GM10248 (cell line): Measurements from ENCODE around the gene STKLD1.
A peak's percentile ranks its signal among the peaks of the same experiment; 100 is the strongest.

Source experiments
- CTCF ChIA-PET: fragments of 300-600 bp; sonication (Branson Sonifier 250); formaldehyde crosslinking; extraction: SDS; loops from one replicate; lab custom pipeline; 2021; ENCODE audit warnings: antibody characterized with exemption; lab: Yijun Ruan, JAX
- POLR2A ChIA-PET: fragments of 350-650 bp; sonication (Branson Sonifier 250); formaldehyde crosslinking; extraction: SDS; loops from one replicate; lab custom pipeline; 2020; ENCODE audit warnings: antibody characterized with exemption; lab: Yijun Ruan, JAX
- DNase-seq: peaks from one replicate; pipeline ENCODE4 v3.0.0; 2012; ENCODE audit errors: extremely low spot score
- CTCF ChIP-seq: IDR thresholded peaks from 2 replicates; pipeline ENCODE4 v1.5.1; 2012; ENCODE audit warnings: mild to moderate bottlenecking, low read depth; ENCODE audit errors: extremely low read depth, missing control alignments, control extremely low read depth

STKLD1 gene

GRCh38 chr9:133352635-133353340 is 23.4 kb upstream of the STKLD1 start:
- POLR2A ChIA-PET, result interaction anchor here (1.3 to 4.8 kb wide), 2 partner anchors 12 to 19 kb away, joined by 4 to 21 read pairs; no protein-coding TSS in a partner anchor
- CTCF ChIA-PET, result no interaction called here
- DNase-seq, result no peak
- no peak for TF ChIP-seq CTCF

GRCh38 chr9:133353548-133353947 is 22.6 kb upstream of the STKLD1 start:
- POLR2A ChIA-PET, result interaction anchor here (1.3 to 4.8 kb wide), 2 partner anchors 11 to 18 kb away, joined by 4 to 21 read pairs; no protein-coding TSS in a partner anchor
- no peak for TF ChIP-seq CTCF
- CTCF ChIA-PET, result no interaction called here
- DNase-seq, result no peak

GRCh38 chr9:133354766-133355165 is 21.4 kb upstream of the STKLD1 start:
- ChIA-PET CTCF (interaction anchor here (1.1 to 1.7 kb wide), 2 partner anchors 22 to 132 kb away, joined by 3 to 4 read pairs; no protein-coding TSS in a partner anchor), POLR2A (interaction anchor here (4.8 kb wide), 1 partner anchor 17 kb away, joined by 21 read pairs; no protein-coding TSS in a partner anchor)
- DNase-seq, result no peak
- TF ChIP-seq CTCF, result no peak

- peak; percentile 2 for TF ChIP-seq CTCF
- ChIA-PET CTCF (interaction anchor here (1.1 to 1.9 kb wide), 6 partner anchors 10 to 209 kb away, joined by 3 to 12 read pairs (median 4); no protein-coding TSS in a partner anchor), POLR2A (interaction anchor here (0.7 to 4.8 kb wide), 5 partner anchors 8 to 90 kb away, joined by 3 to 21 read pairs (median 9); partner anchors contain the start of genes MED22 and RPL7A)
- DNase-seq, result no peak
Measured at GRCh38 chr9:133355881-133356357, 20.2 kb upstream of the STKLD1 start.

GRCh38 chr9:133356391-133357091 is 19.6 kb upstream of the STKLD1 start, which contains the start of the genes SURF1 and SURF2:
Gene SURF1 (minus strand): TSS chr9:133356487. CDS start chr9:133356453, 34 bp downstream.
Gene SURF2 (plus strand): TSS chr9:133356550. CDS start chr9:133356593, 43 bp downstream.
- DNase-seq, result peak; percentile 93
- ChIA-PET POLR2A (interaction anchor here (0.7 to 4.8 kb wide), 4 partner anchors 9 to 89 kb away, joined by 3 to 21 read pairs (median 12); partner anchors contain the start of genes MED22 and RPL7A), CTCF (interaction anchor here (1.1 to 1.9 kb wide), 4 partner anchors 10 to 209 kb away, joined by 3 to 12 read pairs (median 4); no protein-coding TSS in a partner anchor)
- peak; percentile 8 for TF ChIP-seq CTCF
